HUES64 (cell line): Measurements from ENCODE around the gene RNF217.

ENCODE experiments used
- H3K27ac ChIP-seq: 2 replicates; pipeline ENCODE4 v1.7.0; 2013; ENCODE audit warnings: low read depth, low read length, inconsistent platforms
- H3K27me3 ChIP-seq: 2 replicates; pipeline ENCODE4 v1.6.1; 2013; ENCODE audit warnings: mild to moderate bottlenecking, low read length; ENCODE audit not compliant: insufficient read depth
- H3K36me3 ChIP-seq: 2 replicates; pipeline ENCODE4 v1.6.1; 2013; ENCODE audit warnings: mild to moderate bottlenecking, low read length; ENCODE audit not compliant: insufficient read depth
- H3K4me1 ChIP-seq: 2 replicates; pipeline ENCODE4 v1.6.1; 2013; ENCODE audit warnings: mild to moderate bottlenecking, low read length, moderate library complexity; ENCODE audit not compliant: insufficient read depth
- H3K4me3 ChIP-seq: 2 replicates; pipeline ENCODE4 v1.5.1; 2013; ENCODE audit warnings: mild to moderate bottlenecking, low read length, moderate library complexity
- H3K9ac ChIP-seq: 2 replicates; pipeline ENCODE4 v1.6.1; 2013; ENCODE audit warnings: mild to moderate bottlenecking, low read depth, low read length
- H3K9me3 ChIP-seq: 2 replicates; pipeline ENCODE4 v1.6.1; 2013; ENCODE audit warnings: low read depth, low read length; ENCODE audit not compliant: insufficient read depth
- WGBS: fragments of 150-250, 120-280 bp; methylation state at CpG from one replicate; pipeline ENCODE4 v1.1.7; 2013; ENCODE audit warnings: missing lambda C conversion rate; 5-methylcytosine and 5-hydroxymethylcytosine counted together

The RNF217 gene

DNA sequence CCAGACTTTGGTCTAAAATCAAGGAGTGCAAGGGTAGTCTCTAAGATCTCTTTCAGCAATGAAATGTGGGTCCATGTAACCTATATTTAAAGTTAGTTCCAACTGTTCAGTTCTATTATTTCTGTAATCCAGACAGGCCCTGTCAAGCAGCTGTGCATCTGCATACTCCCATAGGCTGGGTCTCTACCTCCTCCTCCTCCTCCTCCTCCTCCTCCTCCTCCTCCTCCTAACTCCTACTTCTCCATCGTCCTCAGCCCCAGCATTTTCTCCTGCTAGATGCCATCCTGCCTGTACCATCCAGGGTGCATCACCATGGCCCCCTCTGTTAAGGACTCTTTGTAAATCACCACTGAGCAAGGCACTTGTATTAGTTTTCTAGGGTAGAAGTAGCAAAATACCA, 138.9 kb downstream of the RNF217 start:
- Histone ChIP-seq H3K9ac (no peak overlapping the region), H3K4me3 (no peak overlapping the region), H3K4me1 (peaks cover 46% of the 10 kb centered on the region; the same call in 1 of the 2 replicates), H3K9me3 (no peaks in the 10 kb centered on the region), H3K36me3 (no peaks in the 10 kb centered on the region), H3K27ac (no peak overlapping the region), H3K27me3 (peaks cover 18% of the 10 kb centered on the region)
- 42% methylated on average over 1 of the region's 1 CpG for WGBS

DNA sequence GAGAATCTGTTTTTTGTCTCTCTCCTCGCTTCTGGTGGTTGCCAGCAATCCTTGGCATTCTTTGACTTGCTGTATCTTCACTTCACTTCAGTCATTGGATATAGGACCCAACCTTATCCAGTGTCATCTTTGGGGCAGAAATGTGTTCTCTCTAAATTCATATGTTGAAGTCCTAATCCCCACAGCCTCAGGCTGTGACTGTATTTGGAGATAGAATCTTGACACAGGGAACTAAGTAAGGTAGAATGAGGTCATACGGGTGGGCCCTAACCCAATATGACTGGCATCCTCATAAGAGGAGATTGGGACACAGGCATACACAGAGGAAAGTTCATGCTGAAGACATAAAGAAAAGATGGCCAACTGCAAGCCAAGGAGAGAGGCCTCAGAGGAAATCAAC, 139.4 kb downstream of the RNF217 start:
- WGBS = 90% methylated on average over 2 of the region's 2 CpGs
- Histone ChIP-seq H3K27me3 (peaks cover 18% of the 10 kb centered on the region), H3K4me1 (peaks cover 46% of the 10 kb centered on the region; the same call in 1 of the 2 replicates), H3K4me3 (no peak overlapping the region), H3K9me3 (no peaks in the 10 kb centered on the region), H3K36me3 (no peaks in the 10 kb centered on the region), H3K27ac (no peak overlapping the region), H3K9ac (no peak overlapping the region)

DNA sequence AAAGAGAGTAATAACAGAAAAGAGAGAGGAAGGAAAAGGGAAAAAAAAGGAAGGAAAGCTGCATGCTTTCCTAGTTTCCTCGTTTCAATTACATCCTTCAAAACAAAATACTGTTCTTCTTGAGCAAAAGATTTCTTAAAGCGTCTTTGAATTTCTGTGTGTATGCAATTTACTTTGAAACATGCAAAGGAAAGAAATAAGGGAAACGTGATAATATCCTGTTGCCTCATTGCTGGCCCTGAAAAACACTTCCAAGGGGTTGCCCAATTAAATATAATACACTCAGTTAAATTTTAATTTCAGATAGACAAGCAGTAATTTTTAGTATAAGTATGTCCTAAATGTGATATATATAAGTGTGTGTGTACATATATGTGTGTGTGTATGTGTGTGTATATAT, 140.2 kb downstream of the RNF217 start:
- H3K27me3 ChIP-seq = peaks cover 18% of the 10 kb centered on the region
- no peaks in the 10 kb centered on the region for H3K36me3 ChIP-seq
- H3K9me3 ChIP-seq = no peaks in the 10 kb centered on the region
- WGBS = 94% methylated on average over 2 of the region's 3 CpGs
- peaks cover 42% of the 10 kb centered on the region; the same call in 1 of the 2 replicates for H3K4me1 ChIP-seq
- H3K27ac ChIP-seq = no peak overlapping the region
- no peak overlapping the region for H3K4me3 ChIP-seq
- H3K9ac ChIP-seq = no peak overlapping the region

DNA sequence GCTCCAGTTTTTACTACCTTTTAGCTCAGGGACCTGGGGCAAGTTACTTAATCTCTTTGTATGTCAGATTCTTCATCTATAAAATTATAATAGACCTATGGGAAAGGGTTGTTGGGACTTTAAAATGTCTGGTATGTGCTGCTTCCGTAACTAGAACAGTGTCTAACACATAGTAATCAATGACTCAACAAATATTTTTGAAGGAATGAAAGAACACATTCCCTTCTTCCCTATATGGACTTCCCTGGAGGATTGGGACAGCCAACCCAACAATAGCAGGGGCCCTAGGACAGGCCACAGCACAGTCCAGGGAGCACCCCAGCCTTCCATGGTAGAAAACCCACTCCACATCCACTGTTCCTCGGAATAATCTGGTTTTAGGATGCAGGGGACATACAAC, 140.7 kb downstream of the RNF217 start:
- Histone ChIP-seq H3K9me3 (no peaks in the 10 kb centered on the region), H3K9ac (no peak overlapping the region), H3K36me3 (no peaks in the 10 kb centered on the region), H3K27me3 (peaks cover 18% of the 10 kb centered on the region), H3K4me1 (peaks cover 42% of the 10 kb centered on the region; the same call in 1 of the 2 replicates), H3K4me3 (no peak overlapping the region), H3K27ac (no peak overlapping the region; the same call in 1 of the 2 replicates)
- 86% methylated on average over 1 of the region's 2 CpGs for WGBS

DNA sequence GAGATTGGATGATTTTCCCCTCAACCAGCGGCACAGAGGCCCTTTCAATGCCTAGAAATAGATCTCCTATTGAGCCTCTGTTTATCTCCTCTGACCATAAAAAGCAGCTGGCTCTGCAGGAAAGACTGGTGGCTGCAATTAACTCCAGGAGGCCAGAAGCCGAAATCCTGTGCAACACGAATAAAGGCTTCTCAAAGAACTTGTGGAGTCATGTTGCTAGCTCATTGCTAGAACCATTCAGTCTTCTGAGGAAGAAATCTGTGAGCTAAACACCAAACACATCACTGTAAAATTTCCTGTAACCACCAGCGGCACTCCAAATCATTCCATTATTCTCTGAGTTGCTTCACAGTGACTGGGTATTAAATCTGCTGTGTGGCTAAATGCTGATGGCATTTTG, 142.2 kb downstream of the RNF217 start:
- Histone ChIP-seq H3K27me3 (peaks cover 13% of the 10 kb centered on the region), H3K4me1 (peaks cover 34% of the 10 kb centered on the region; the same call in 1 of the 2 replicates), H3K9me3 (peaks cover 3% of the 10 kb centered on the region; the same call in 1 of the 2 replicates), H3K27ac (peak overlapping the region; percentile 12), H3K4me3 (no peak overlapping the region), H3K9ac (peak overlapping the region; percentile 31; the same call in 1 of the 2 replicates), H3K36me3 (no peaks in the 10 kb centered on the region)
- WGBS = 37% methylated on average over 4 of the region's 4 CpGs

DNA sequence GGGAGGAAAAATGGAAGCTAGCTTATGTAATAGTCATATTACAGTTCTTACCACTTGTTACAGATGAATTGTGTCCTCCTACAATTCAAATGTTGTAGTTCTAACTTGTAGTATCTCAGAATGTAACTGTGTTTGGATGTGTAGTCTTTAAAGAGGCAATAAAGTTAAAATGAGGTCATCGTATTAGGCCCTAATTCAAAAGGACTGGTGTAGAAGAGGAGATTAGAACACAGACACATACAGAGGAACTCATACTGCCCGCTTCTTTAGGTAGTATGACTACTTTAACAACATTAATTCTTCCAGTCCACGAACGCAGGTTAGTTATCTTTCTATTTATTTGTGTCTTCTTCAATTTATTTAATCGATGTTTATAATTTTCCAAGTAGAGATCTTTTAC, 144.8 kb downstream of the RNF217 start:
- Histone ChIP-seq H3K4me3 (no peak overlapping the region), H3K9ac (no peak overlapping the region), H3K4me1 (peaks cover 29% of the 10 kb centered on the region; the same call in 1 of the 2 replicates), H3K36me3 (no peaks in the 10 kb centered on the region), H3K27me3 (no peaks in the 10 kb centered on the region), H3K27ac (no peak overlapping the region), H3K9me3 (peaks cover 28% of the 10 kb centered on the region)
- 100% methylated on average over 2 of the region's 5 CpGs for WGBS

DNA sequence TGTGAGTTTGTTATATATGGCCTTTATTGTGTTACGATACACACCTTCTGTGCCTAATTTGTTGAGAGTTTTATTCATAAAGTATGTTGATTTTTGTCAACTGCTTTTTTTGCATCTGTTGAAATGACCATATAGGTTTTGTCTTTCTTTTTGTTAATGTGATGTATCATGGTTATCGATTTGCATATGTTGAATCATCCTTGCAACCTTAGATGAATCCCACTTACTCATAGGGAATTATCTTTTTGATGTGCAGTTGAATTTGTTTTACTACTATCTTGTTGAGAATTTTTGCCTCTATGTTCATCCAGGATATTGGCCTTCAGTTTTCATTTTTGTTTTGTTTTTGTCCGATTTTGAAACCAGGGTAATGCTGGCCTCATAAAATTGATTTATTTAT, 145.7 kb downstream of the RNF217 start:
- Histone ChIP-seq H3K9ac (no peak overlapping the region), H3K27ac (no peak overlapping the region), H3K4me3 (no peak overlapping the region), H3K27me3 (no peaks in the 10 kb centered on the region), H3K9me3 (peaks cover 33% of the 10 kb centered on the region), H3K4me1 (peaks cover 22% of the 10 kb centered on the region; the same call in 1 of the 2 replicates), H3K36me3 (no peaks in the 10 kb centered on the region)
- 88% methylated on average over 2 of the region's 3 CpGs for WGBS

DNA sequence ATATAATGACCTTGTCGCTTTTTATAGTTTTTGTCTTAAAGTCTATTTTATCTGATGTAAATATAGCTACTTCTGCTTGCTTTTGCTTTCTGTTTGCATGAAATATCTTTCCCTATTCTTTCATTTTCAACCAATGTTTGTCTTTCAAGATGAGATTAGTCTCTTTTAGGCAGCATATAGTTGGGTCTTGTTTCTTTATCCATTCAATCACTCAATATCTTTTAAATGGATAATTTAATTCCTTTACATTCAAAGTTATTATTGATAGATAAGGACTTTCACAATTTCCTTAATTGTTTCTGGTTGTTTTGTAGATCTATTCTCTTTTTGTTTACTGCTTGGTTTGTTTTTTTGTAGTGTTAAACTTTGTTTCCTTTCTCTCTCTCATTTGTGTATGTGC, 147.8 kb downstream of the RNF217 start:
- no peak overlapping the region for H3K27ac ChIP-seq
- no peaks in the 10 kb centered on the region for H3K27me3 ChIP-seq
- H3K9me3 ChIP-seq = peaks cover 33% of the 10 kb centered on the region
- no peaks in the 10 kb centered on the region for H3K36me3 ChIP-seq
- H3K9ac ChIP-seq = no peak overlapping the region
- WGBS = no CpG with 5 or more reads among the region's 1 CpG
- H3K4me3 ChIP-seq = no peak overlapping the region
- H3K4me1 ChIP-seq = peaks cover under 1% of the 10 kb centered on the region; the same call in 1 of the 2 replicates

DNA sequence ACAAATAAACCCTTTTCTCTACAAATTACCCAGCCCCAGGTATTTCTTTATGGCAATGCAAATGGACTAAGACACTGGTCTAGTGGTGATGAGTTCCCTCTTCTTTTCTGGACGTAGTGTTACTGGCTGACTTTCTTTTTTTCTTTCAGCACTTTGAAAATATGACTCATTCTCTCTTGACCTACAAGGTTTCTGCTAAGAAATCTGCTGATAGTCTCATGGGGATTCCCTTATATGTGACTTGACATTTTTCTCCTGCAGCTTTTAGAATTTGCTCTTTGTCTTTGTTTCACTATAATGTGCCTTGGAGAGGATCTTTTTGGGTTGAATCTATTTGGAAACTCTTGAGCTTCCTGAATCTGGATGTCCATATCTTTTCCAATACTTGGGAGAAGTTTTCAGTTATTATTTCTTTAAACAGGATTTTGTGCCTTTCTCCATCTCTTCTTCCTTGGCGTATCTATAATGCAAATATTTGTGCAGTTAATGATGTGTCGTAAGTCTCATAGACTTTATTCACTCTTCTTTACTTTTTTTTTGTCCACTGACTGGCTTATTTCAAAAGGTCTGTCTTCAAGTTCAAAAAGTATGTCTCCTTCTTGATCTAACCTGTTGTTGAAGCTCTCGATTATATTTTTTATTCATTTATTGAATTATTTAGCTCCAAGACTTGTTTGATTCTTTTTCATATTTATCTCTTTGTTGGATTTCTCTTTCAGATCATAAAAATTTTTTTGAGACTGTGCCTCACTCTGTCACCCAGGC, 149.2 kb downstream of the RNF217 start:
- no peak overlapping the region for H3K4me3 ChIP-seq
- H3K4me1 ChIP-seq = no peaks in the 10 kb centered on the region
- no peaks in the 10 kb centered on the region for H3K27me3 ChIP-seq
- H3K9ac ChIP-seq = no peak overlapping the region
- H3K36me3 ChIP-seq = no peaks in the 10 kb centered on the region
- 100% methylated on average over 3 of the region's 4 CpGs for WGBS
- H3K9me3 ChIP-seq = peaks cover 33% of the 10 kb centered on the region
- no peak overlapping the region for H3K27ac ChIP-seq

DNA sequence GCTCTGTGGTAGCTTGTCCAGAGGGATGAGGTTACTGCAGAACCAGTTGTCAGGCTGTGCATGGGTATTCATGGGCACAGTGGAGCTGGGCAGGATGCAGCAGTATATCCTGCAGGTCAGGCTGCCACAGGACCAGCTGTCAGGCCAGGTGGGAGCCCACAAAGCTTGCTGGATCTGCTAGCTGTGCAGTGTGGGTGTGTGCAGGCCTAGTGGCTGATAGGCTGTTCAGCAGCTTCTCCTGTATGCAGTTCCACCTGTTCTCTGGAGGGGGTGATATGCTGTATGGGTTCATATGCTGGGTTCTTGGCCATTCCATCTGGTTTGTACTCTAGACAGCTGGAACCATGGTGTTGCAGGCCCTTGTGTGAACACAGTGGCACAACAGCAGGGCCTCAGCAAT, 150.7 kb downstream of the RNF217 start:
- Histone ChIP-seq H3K4me1 (no peaks in the 10 kb centered on the region), H3K27me3 (no peaks in the 10 kb centered on the region), H3K27ac (no peak overlapping the region), H3K9ac (no peak overlapping the region), H3K36me3 (no peaks in the 10 kb centered on the region), H3K9me3 (peaks cover 33% of the 10 kb centered on the region), H3K4me3 (no peak overlapping the region)

DNA sequence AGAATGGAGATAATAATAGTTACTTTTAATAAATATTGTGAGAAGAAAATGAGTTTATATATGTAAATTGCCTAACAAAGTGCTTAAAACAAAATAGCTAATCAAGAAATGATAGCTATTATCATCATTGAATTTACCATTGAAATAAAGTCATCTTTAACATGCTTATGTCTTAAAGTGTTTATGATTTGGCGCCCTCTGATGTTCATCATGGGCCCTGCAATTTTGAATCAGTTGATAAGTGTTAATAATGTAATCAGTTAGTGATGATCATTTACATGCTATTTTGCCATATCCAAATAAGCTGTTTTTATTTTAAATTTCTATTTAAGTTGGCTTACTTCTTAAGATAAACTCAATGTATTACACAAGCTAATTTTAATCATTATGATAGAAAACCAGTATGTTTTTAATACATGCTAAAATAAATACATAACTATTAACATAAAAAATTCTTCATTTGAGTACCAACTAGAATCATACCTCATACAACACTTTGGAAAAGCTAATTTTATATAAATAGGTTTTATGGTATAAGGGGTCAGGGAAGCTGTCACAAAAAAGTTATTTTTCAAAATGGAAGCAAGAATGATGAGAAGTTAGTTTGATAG, 152.1 kb downstream of the RNF217 start:
- Histone ChIP-seq H3K4me1 (no peaks in the 10 kb centered on the region), H3K36me3 (no peaks in the 10 kb centered on the region), H3K9ac (no peak overlapping the region), H3K4me3 (no peak overlapping the region), H3K27ac (no peak overlapping the region), H3K9me3 (peaks cover 30% of the 10 kb centered on the region), H3K27me3 (no peaks in the 10 kb centered on the region)
- WGBS = no CpG with 5 or more reads among the region's 1 CpG
